Activated naive CD4-positive, alpha-beta T cell treated with Interleukin-2 at 50 U/mL for 16 hours (primary cell): Measurements from ENCODE around the gene PGLYRP4.

Source experiments
- DNase-seq: peaks from one replicate; pipeline ENCODE4 v3.0.0-alpha.2; 2020

The PGLYRP4 gene

GRCh38 chr1:153374071-153374470 lies 25.4 kb upstream of the PGLYRP4 start:
- no peak for DNase-seq

GRCh38 chr1:153372571-153372970 lies 23.9 kb upstream of the PGLYRP4 start:
- DNase-seq, result no peak

- no peak for DNase-seq
Measured at GRCh38 chr1:153371231-153371630, 22.6 kb upstream of the PGLYRP4 start.

- DNase-seq, result no peak
Measured at GRCh38 chr1:153370146-153370545, 21.5 kb upstream of the PGLYRP4 start.

GRCh38 chr1:153368495-153368894 lies 19.9 kb upstream of the PGLYRP4 start:
- no peak for DNase-seq

GRCh38 chr1:153367090-153367489 lies 18.4 kb upstream of the PGLYRP4 start:
- DNase-seq, result no peak

GRCh38 chr1:153366261-153366660 lies 17.6 kb upstream of the PGLYRP4 start:
- no peak for DNase-seq

GRCh38 chr1:153365696-153366095 lies 17.1 kb upstream of the PGLYRP4 start:
- no peak for DNase-seq

- DNase-seq, result no peak
Measured at GRCh38 chr1:153364766-153365666, 16.4 kb upstream of the PGLYRP4 start.

GRCh38 chr1:153364156-153364555 lies 15.5 kb upstream of the PGLYRP4 start:
- no peak for DNase-seq

- DNase-seq, result no peak
Measured at GRCh38 chr1:153363641-153364040, 15.0 kb upstream of the PGLYRP4 start.

- DNase-seq, result no peak
Measured at GRCh38 chr1:153362187-153362775, 13.6 kb upstream of the PGLYRP4 start.

- no peak for DNase-seq
Measured at GRCh38 chr1:153361480-153362109, 13.0 kb upstream of the PGLYRP4 start.

- DNase-seq, result no peak
Measured at GRCh38 chr1:153360592-153361479, 12.2 kb upstream of the PGLYRP4 start.

- DNase-seq, result no peak
Measured at GRCh38 chr1:153360190-153360589, 11.5 kb upstream of the PGLYRP4 start.

GRCh38 chr1:153359241-153359640 lies 10.6 kb upstream of the PGLYRP4 start:
- DNase-seq, result no peak

- no peak for DNase-seq
Measured at GRCh38 chr1:153358691-153358975, 10.0 kb upstream of the PGLYRP4 start.

- DNase-seq, result no peak
Measured at GRCh38 chr1:153357853-153358690, 9.4 kb upstream of the PGLYRP4 start, which contains the start of gene S100A9. TSS of gene S100A9 (plus strand) at chr1:153357854. CDS start at chr1:153358284, 430 bp downstream.

- no peak for DNase-seq
Measured at GRCh38 chr1:153357076-153357852, 8.6 kb upstream of the PGLYRP4 start.

- DNase-seq, result no peak
Measured at GRCh38 chr1:153356392-153357075, 7.9 kb upstream of the PGLYRP4 start.
